Measurements from ENCODE around the gene ARRDC4. TPM values are rescaled to one million over a fixed set of nuclear protein-coding genes. Genes with fewer than 3 reads are reported as not detected.

Gene ARRDC4
- total and polyA plus RNA-seq, 2 donors (not counting 3 experiments of a cell fraction or from before 2014, with no cell fraction given) = 0.97 to 1.2 TPM

GRCh38 chr15:97991972-97992541 is 31.6 kb downstream of the ARRDC4 start:
- BruUV-seq (replicated peaks) = no TSS peak
- no peak overlapping the region for H3K27ac ChIP-seq (ENCODE audit: insufficient read depth, low read depth, low read length)
- CTCF ChIA-PET = no interaction called here
- FAIRE-seq = no peak
- H3K9me3 ChIP-seq (replicated peaks; ENCODE audit: control insufficient read depth, insufficient read depth, low read length) = no peaks in the 10 kb centered on the region
- no peak overlapping the region for H2AFZ ChIP-seq (ENCODE audit: low read depth, low read length)
- no peak overlapping the region for H3K9ac ChIP-seq (replicated peaks; ENCODE audit: extremely low read depth, insufficient read depth, low read length)
- H3K9me1 ChIP-seq (replicated peaks; ENCODE audit: control insufficient read depth, extremely low read depth, insufficient read depth, low read length) = no peaks in the 10 kb centered on the region
- H3K27me3 ChIP-seq (ENCODE audit: control insufficient read depth in 2 of 2, insufficient read depth in 2 of 2, low read length in 2 of 2) = peaks cover 0 to 2% of the 10 kb centered on the region in 2 experiments
- no peaks in the 10 kb centered on the region for H4K20me1 ChIP-seq (replicated peaks; ENCODE audit: control insufficient read depth, extremely low read depth, insufficient read depth, low read length)
- POLR2A ChIA-PET = no interaction called here
- H3K36me3 ChIP-seq (ENCODE audit: control insufficient read depth in 2 of 2, extremely low read depth in 1 of 2, insufficient read depth in 2 of 2, low read length in 2 of 2) = no peaks in the 10 kb centered on the region
- H3K79me2 ChIP-seq (ENCODE audit: control insufficient read depth, insufficient read depth, low read length) = no peaks in the 10 kb centered on the region
- no peak overlapping the region for H3K4me3 ChIP-seq (replicated peaks in 1 of 3; ENCODE audit: insufficient read depth in 1 of 3, low read depth in 1 of 3, low read length in 3 of 3)
- peaks cover 13% of the 10 kb centered on the region for H3K4me1 ChIP-seq (ENCODE audit: control insufficient read depth, extremely low read depth, insufficient read depth, low read length)
- TF ChIP-seq POLR2AphosphoS5 (IDR thresholded peaks at IDR 0.05; ENCODE audit: insufficient read depth, low read depth, low read length) = no peak
- TF ChIP-seq CTCF (IDR thresholded peaks at IDR 0.05; ENCODE audit: extremely low read depth in 1 of 2, insufficient read depth in 1 of 2, low read depth in 1 of 2, low read length in 2 of 2) = no peak
- TF ChIP-seq GATA2 (IDR thresholded peaks at IDR 0.05; ENCODE audit: insufficient read depth, insufficient read length, low read depth, low read length) = no peak
- TF ChIP-seq JUN (IDR thresholded peaks at IDR 0.05; ENCODE audit: borderline replicate concordance, insufficient read depth, insufficient read length, low read depth) = no peak
- TF ChIP-seq MYC (IDR thresholded peaks at IDR 0.05; ENCODE audit: low read depth, low read length) = no peak
- TF ChIP-seq MAX (IDR thresholded peaks at IDR 0.05; ENCODE audit: insufficient read depth, insufficient read length) = no peak
- no peak for TF ChIP-seq POLR2A (IDR thresholded peaks at IDR 0.05; ENCODE audit: low read depth, low read length)
- TF ChIP-seq EZH2 (IDR thresholded peaks at IDR 0.05; ENCODE audit: borderline replicate concordance, low read depth, low read length, severe bottlenecking) = no peak
- DNase-seq (ENCODE audit: low read depth, low spot score) = no peak
- dilution Hi-C loops (cut with MboI; ENCODE audit: extremely low pct_ligation_motif_present, low sequenced_read_pairs) = no loop called here
- intact Hi-C loops (cut with micrococcal nuclease) = loop anchor here (2.0 kb wide), 1 partner anchor 13 kb away; no protein-coding TSS in a partner anchor
- H3K4me2 ChIP-seq (ENCODE audit: insufficient read depth, low read length) = no peak overlapping the region
